ENCODE results near the gene FZD2. TPM values are rescaled to one million over a fixed set of nuclear protein-coding genes. Genes with fewer than 3 reads are reported as not detected.

FZD2 gene
- total RNA-seq, 1 experiment from 2014 or later = 12.8 TPM

GRCh38 chr17:44543905-44544523 lies 13.3 kb upstream of the FZD2 start:
- no peaks in the 10 kb centered on the region for H3K79me2 ChIP-seq (ENCODE audit: insufficient read depth, low read length)
- H3K9me2 ChIP-seq (ENCODE audit: insufficient read depth) = no peaks in the 10 kb centered on the region
- TF ChIP-seq CBX3 (IDR thresholded peaks at IDR 0.05; ENCODE audit: low read depth) = peak; percentile 51; the same call in 1 of the 2 replicates
- no peak for TF ChIP-seq POLR2A (IDR thresholded peaks at IDR 0.05; ENCODE audit: borderline replicate concordance, extremely low read depth, insufficient read depth, insufficient read length)
- no peaks in the 10 kb centered on the region for H3K9me3 ChIP-seq (ENCODE audit: control insufficient read depth in 1 of 2, insufficient read depth in 1 of 2, low read depth in 1 of 2, low read length in 2 of 2)
- H3K9ac ChIP-seq (ENCODE audit: low read length) = peak overlapping the region; percentile 51
- DNase-seq (ENCODE audit: low read depth, low spot score) (no peak), ATAC-seq (peak; percentile 10)
- H3K27ac ChIP-seq (ENCODE audit: low read depth, low read length) = peak overlapping the region; percentile 79; the same call in 1 of the 2 replicates
- H3K27me3 ChIP-seq (ENCODE audit: insufficient read depth, low read length) = no peaks in the 10 kb centered on the region
- H3K36me3 ChIP-seq (ENCODE audit: control insufficient read depth in 1 of 2, insufficient read depth in 2 of 2, low read length in 2 of 2) = no peaks in the 10 kb centered on the region
- peaks cover 42 to 78% of the 10 kb centered on the region in 2 experiments for H3K4me1 ChIP-seq (ENCODE audit: control insufficient read depth in 1 of 2, insufficient read depth in 2 of 2, low read length in 2 of 2)
- H3K4me2 ChIP-seq (ENCODE audit: low read length) = peak overlapping the region; percentile 77
- intact Hi-C loops (cut with micrococcal nuclease) = no loop called here
- CTCF ChIA-PET = interaction anchor here (1.2 to 1.6 kb wide), 2 partner anchors 10 to 13 kb away, joined by 3 to 4 read pairs; partner anchors contain the start of gene FZD2
- no TSS peak for BruUV-seq (replicated peaks)
- peak overlapping the region in 1 of 2 experiments; percentile 46; a peak in 2 of 4 replicates for H3K4me3 ChIP-seq (replicated peaks in 1 of 2; ENCODE audit: low read depth in 1 of 2, low read length in 2 of 2)
- POLR2A ChIA-PET = interaction anchor here (0.9 to 2.4 kb wide), 2 partner anchors 10 to 13 kb away, joined by 3 to 12 read pairs; partner anchors contain the start of gene FZD2
- H4K20me1 ChIP-seq (ENCODE audit: insufficient read depth) = no peaks in the 10 kb centered on the region
- RAD21 ChIA-PET (ENCODE audit: low non-redundant PET in 1 of 2, low total read pairs in 2 of 2, uncharacterized antibody in 2 of 2, unreplicated experiment in 2 of 2) = no interaction called here
- no peak overlapping the region for H2AFZ ChIP-seq (ENCODE audit: low read depth, low read length, poor library complexity, severe bottlenecking)

GRCh38 chr17:44546671-44547606 lies 10.3 kb upstream of the FZD2 start:
- Histone ChIP-seq H4K20me1 (ENCODE audit: insufficient read depth) (no peaks in the 10 kb centered on the region), H3K9ac (ENCODE audit: low read length) (peak overlapping the region; percentile 37), H3K27me3 (ENCODE audit: insufficient read depth, low read length) (no peaks in the 10 kb centered on the region), H3K9me3 (ENCODE audit: control insufficient read depth in 1 of 2, insufficient read depth in 1 of 2, low read depth in 1 of 2, low read length in 2 of 2) (no peaks in the 10 kb centered on the region), H3K27ac (ENCODE audit: low read depth, low read length) (no peak overlapping the region), H3K4me2 (ENCODE audit: low read length) (peak overlapping the region; percentile 48), H3K9me2 (ENCODE audit: insufficient read depth) (no peaks in the 10 kb centered on the region), H3K36me3 (ENCODE audit: control insufficient read depth in 1 of 2, insufficient read depth in 2 of 2, low read length in 2 of 2) (no peaks in the 10 kb centered on the region), H3K4me3 (replicated peaks in 1 of 2; ENCODE audit: low read depth in 1 of 2, low read length in 2 of 2) (no peak overlapping the region), H3K79me2 (ENCODE audit: insufficient read depth, low read length) (no peaks in the 10 kb centered on the region), H2AFZ (ENCODE audit: low read depth, low read length, poor library complexity, severe bottlenecking) (peak overlapping the region; percentile 75), H3K4me1 (ENCODE audit: control insufficient read depth in 1 of 2, insufficient read depth in 2 of 2, low read length in 2 of 2) (peaks cover 40 to 74% of the 10 kb centered on the region in 2 experiments)
- CTCF ChIA-PET = interaction anchor here (0.8 to 1.3 kb wide), 3 partner anchors 9 to 24 kb away, joined by 4 to 5 read pairs (median 4); no protein-coding TSS in a partner anchor
- POLR2A ChIA-PET = interaction anchor here (2.3 kb wide), 1 partner anchor 10 kb away, joined by 12 read pairs; the partner anchor contains the start of gene FZD2
- BruUV-seq (replicated peaks) = no TSS peak
- intact Hi-C loops (cut with micrococcal nuclease) = no loop called here
- TF ChIP-seq FOSL1 (IDR thresholded peaks at IDR 0.05; ENCODE audit: low read depth) (peak; percentile 61), CTCF (IDR thresholded peaks at IDR 0.05 in 2 of 3, conservative IDR thresholded peaks at IDR 0.05 in 1 of 3; ENCODE audit: borderline replicate concordance in 1 of 3, insufficient read depth in 1 of 3, low read depth in 2 of 3, low read length in 2 of 3) (no peak)
- DNase-seq (ENCODE audit: low read depth, low spot score) = no peak
- RAD21 ChIA-PET (ENCODE audit: low non-redundant PET in 1 of 2, low total read pairs in 2 of 2, uncharacterized antibody in 2 of 2, unreplicated experiment in 2 of 2) = no interaction called here
- no peak for ATAC-seq

Data from HCT116 (cell line).